Activated T-cell treated with anti-CD3 and anti-CD28 coated beads for 24 hours (primary cell): ENCODE results near the gene TCEANC.
A peak's percentile ranks its signal among the peaks of the same experiment; 100 is the strongest.
"Not testable (repeated sequence)": the region's sequence is repeated elsewhere in the genome, so short reads cannot be mapped to it uniquely, and the experiment has no call there.

Experiments used
- DNase-seq: peaks from one replicate; pipeline ENCODE4 v3.0.0-alpha.2; 2020; ENCODE audit warnings: low read depth

The TCEANC gene

GRCh38 chrX:13652850-13653693, at the start of gene TCEANC:
TSS of gene TCEANC (plus strand) at chrX:13653141. CDS start at chrX:13662509, 9,368 bp downstream.
- DNase-seq = peak; percentile 87

- DNase-seq = no peak
Observed at GRCh38 chrX:13605611-13606010, 47.3 kb upstream of the TCEANC start.

GRCh38 chrX:13607331-13607995, 45.5 kb upstream of the TCEANC start:
- DNase-seq = no peak

- DNase-seq = no peak
Observed at GRCh38 chrX:13607996-13608365, 45.0 kb upstream of the TCEANC start.

- DNase-seq = no peak
Observed at GRCh38 chrX:13614154-13614553, 38.8 kb upstream of the TCEANC start.

GRCh38 chrX:13620207-13620606, 32.7 kb upstream of the TCEANC start:
- DNase-seq = no peak

GRCh38 chrX:13622401-13622964, 30.5 kb upstream of the TCEANC start:
- no peak for DNase-seq

- no peak for DNase-seq
Observed at GRCh38 chrX:13627306-13627705, 25.6 kb upstream of the TCEANC start.

GRCh38 chrX:13637224-13637623, 15.7 kb upstream of the TCEANC start:
- not testable (repeated sequence) for DNase-seq

- no peak for DNase-seq
Observed at GRCh38 chrX:13638021-13638420, 14.9 kb upstream of the TCEANC start.

GRCh38 chrX:13638826-13639225, 14.1 kb upstream of the TCEANC start:
- DNase-seq = no peak

GRCh38 chrX:13641684-13642083, 11.3 kb upstream of the TCEANC start:
- not testable (repeated sequence) for DNase-seq

- no peak for DNase-seq
Observed at GRCh38 chrX:13645464-13646153, 7.3 kb upstream of the TCEANC start.

- no peak for DNase-seq
Observed at GRCh38 chrX:13646154-13646549, 6.8 kb upstream of the TCEANC start.

- peak; percentile 41 for DNase-seq
Observed at GRCh38 chrX:13647709-13648212, 5.2 kb upstream of the TCEANC start.

- not testable (repeated sequence) for DNase-seq
Observed at GRCh38 chrX:13648336-13648735, 4.6 kb upstream of the TCEANC start.

- no peak for DNase-seq
Observed at GRCh38 chrX:13649838-13650237, 3.1 kb upstream of the TCEANC start.

- DNase-seq = no peak
Observed at GRCh38 chrX:13650318-13650717, 2.6 kb upstream of the TCEANC start.

- DNase-seq = no peak
Observed at GRCh38 chrX:13651150-13651549, 1.8 kb upstream of the TCEANC start.

GRCh38 chrX:13652287-13652793, 601 bp upstream of the TCEANC start:
- no peak for DNase-seq

GRCh38 chrX:13654116-13654515, 1.2 kb downstream of the TCEANC start:
- DNase-seq = no peak

- no peak for DNase-seq
Observed at GRCh38 chrX:13655674-13656073, 2.7 kb downstream of the TCEANC start.
